Measurements from ENCODE around the gene DHX40. TPM values are rescaled to one million over a fixed set of nuclear protein-coding genes. Genes with fewer than 3 reads are reported as not detected.

The DHX40 gene
- polyA plus RNA-seq, 1 of the 3 experiments (the other 2 are of a cell fraction): 33.8 TPM

GRCh38 chr17:59530531-59530930 lies 34.9 kb upstream of the DHX40 start:
- ChIA-PET CTCF (interaction anchor here (0.8 to 5.8 kb wide), 5 partner anchors 9 to 367 kb away, joined by 3 to 38 read pairs (median 5); no protein-coding TSS in a partner anchor), POLR2A (no interaction called here)
- Histone ChIP-seq H3K4me3 (ENCODE audit: low read depth in 2 of 2, low read length in 1 of 2) (no peak overlapping the region), H3K9me3 (no peaks in the 10 kb centered on the region), H3K4me2 (no peak overlapping the region), H4K20me1 (ENCODE audit: insufficient read depth) (no peaks in the 10 kb centered on the region), H3F3A (replicated peaks; ENCODE audit: insufficient read depth) (no peaks in the 10 kb centered on the region), H3K36me3 (replicated peaks in 1 of 2; ENCODE audit: control insufficient read depth in 1 of 2, insufficient read depth in 2 of 2, low read length in 1 of 2) (no peaks in the 10 kb centered on the region), H3K27me3 (ENCODE audit: insufficient read depth) (no peaks in the 10 kb centered on the region), H2AFZ (ENCODE audit: low read depth) (no peak overlapping the region), H3K79me2 (ENCODE audit: insufficient read depth) (no peaks in the 10 kb centered on the region), H3K9me2 (no peaks in the 10 kb centered on the region), H3K27ac (ENCODE audit: low read depth in 2 of 2, low read length in 1 of 2) (no peak overlapping the region), H3K4me1 (ENCODE audit: control insufficient read depth in 1 of 2, insufficient read depth in 2 of 2, low read depth in 1 of 2, low read length in 1 of 2) (no peaks in the 10 kb centered on the region), H3K9ac (no peak overlapping the region)
- WGBS (ENCODE audit: low lambda C conversion rate): 82% methylated on average over 1 of the region's 1 CpG
- DNase-seq: no peak
- TF ChIP-seq CTCF (IDR thresholded peaks at IDR 0.05): no peak
- no peak for TF ChIP-seq IRF3 (IDR thresholded peaks at IDR 0.05; ENCODE audit: low read depth, low read length)
- no peak for TF ChIP-seq RFX5 (IDR thresholded peaks at IDR 0.05; ENCODE audit: low read length)
- TF ChIP-seq RCOR1 (IDR thresholded peaks at IDR 0.05; ENCODE audit: low read length): no peak
- no peak for TF ChIP-seq GATA2 (CRISPR knock-in tag; IDR thresholded peaks at IDR 0.05)
- no peak for TF ChIP-seq MAX (IDR thresholded peaks at IDR 0.05; ENCODE audit: low read depth)
- no peak for TF ChIP-seq SMC3 (IDR thresholded peaks at IDR 0.05; ENCODE audit: low read depth, low read length)
- no peak for TF ChIP-seq CHD2 (IDR thresholded peaks at IDR 0.05; ENCODE audit: low read length, partially characterized antibody)
- TF ChIP-seq YY1 (IDR thresholded peaks at IDR 0.05; ENCODE audit: low read depth): no peak
- no peak for TF ChIP-seq TCF12 (IDR thresholded peaks at IDR 0.05)
- TF ChIP-seq ZBTB33 (IDR thresholded peaks at IDR 0.05; ENCODE audit: borderline replicate concordance, low read depth): no peak
- no peak for TF ChIP-seq FOXM1 (IDR thresholded peaks at IDR 0.05; ENCODE audit: low read depth)

GRCh38 chr17:59533694-59534093 lies 31.7 kb upstream of the DHX40 start:
- Histone ChIP-seq H3K9me3 (no peaks in the 10 kb centered on the region), H3K79me2 (ENCODE audit: insufficient read depth) (no peaks in the 10 kb centered on the region), H3F3A (replicated peaks; ENCODE audit: insufficient read depth) (no peaks in the 10 kb centered on the region), H3K4me1 (ENCODE audit: control insufficient read depth in 1 of 2, insufficient read depth in 2 of 2, low read depth in 1 of 2, low read length in 1 of 2) (no peaks in the 10 kb centered on the region), H3K27ac (ENCODE audit: low read depth in 2 of 2, low read length in 1 of 2) (no peak overlapping the region), H3K9ac (no peak overlapping the region), H3K4me3 (ENCODE audit: low read depth in 2 of 2, low read length in 1 of 2) (no peak overlapping the region), H2AFZ (ENCODE audit: low read depth) (no peak overlapping the region), H3K4me2 (no peak overlapping the region), H4K20me1 (ENCODE audit: insufficient read depth) (no peaks in the 10 kb centered on the region), H3K36me3 (replicated peaks in 1 of 2; ENCODE audit: control insufficient read depth in 1 of 2, insufficient read depth in 2 of 2, low read length in 1 of 2) (no peaks in the 10 kb centered on the region), H3K27me3 (ENCODE audit: insufficient read depth) (peaks cover 6% of the 10 kb centered on the region; the same call in 1 of the 2 replicates), H3K9me2 (no peaks in the 10 kb centered on the region)
- ChIA-PET CTCF (interaction anchor here (1.1 to 5.8 kb wide), 3 partner anchors 12 to 107 kb away, joined by 3 to 38 read pairs (median 4); partner anchors contain the start of gene DHX40), POLR2A (no interaction called here)
- DNase-seq: no peak
- TF ChIP-seq IRF3 (IDR thresholded peaks at IDR 0.05; ENCODE audit: low read depth, low read length): no peak
- no peak for TF ChIP-seq TCF12 (IDR thresholded peaks at IDR 0.05)
- no peak for TF ChIP-seq GABPA (IDR thresholded peaks at IDR 0.05; ENCODE audit: low read depth)
- no peak for TF ChIP-seq CHD2 (IDR thresholded peaks at IDR 0.05; ENCODE audit: low read length, partially characterized antibody)
- no peak for TF ChIP-seq EZH2phosphoT487 (IDR thresholded peaks at IDR 0.05; ENCODE audit: borderline replicate concordance, low read depth)
- TF ChIP-seq CTCF (IDR thresholded peaks at IDR 0.05): no peak
- no peak for TF ChIP-seq SMC3 (IDR thresholded peaks at IDR 0.05; ENCODE audit: low read depth, low read length)
- TF ChIP-seq MEF2A (IDR thresholded peaks at IDR 0.05; ENCODE audit: borderline replicate concordance, low read depth): no peak
- TF ChIP-seq PBX3 (IDR thresholded peaks at IDR 0.05): no peak
- 83% methylated on average over 5 of the region's 5 CpGs for WGBS (ENCODE audit: low lambda C conversion rate)

Measured in SK-N-SH (cell line).